ENCODE data around the gene NEK7.

NEK7 gene

DNA sequence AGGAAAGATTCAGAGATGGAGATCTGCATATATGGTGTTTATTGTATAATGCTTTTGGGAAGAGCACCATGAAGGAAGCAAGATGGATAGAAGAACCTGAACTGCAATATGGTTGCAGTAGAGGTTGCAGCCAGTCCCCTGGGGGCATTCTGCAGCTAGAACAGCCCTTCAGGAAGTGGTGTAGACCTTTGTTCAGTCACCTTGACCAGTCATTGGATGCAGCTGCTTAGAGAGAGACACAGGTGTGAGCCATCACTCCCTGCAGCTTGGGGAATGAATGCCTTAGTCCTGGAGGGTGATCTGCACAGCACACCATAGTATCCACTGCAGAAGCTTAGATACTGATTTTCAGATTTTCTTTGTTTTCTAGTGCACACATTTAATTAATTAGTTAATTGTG is 42.3 kb downstream of the NEK7 start:
- H3K14ac ChIP-seq (ENCODE audit: low read length) = no peak overlapping the region
- no peaks in the 10 kb centered on the region for H3K27me3 ChIP-seq (ENCODE audit: control insufficient read depth in 3 of 3, insufficient read depth in 3 of 3, low read depth in 1 of 3, low read length in 3 of 3)
- H4K8ac ChIP-seq (ENCODE audit: low read depth, low read length) = no peak overlapping the region
- H2BK12ac ChIP-seq (ENCODE audit: low read length) = no peak overlapping the region
- no peak overlapping the region for H3K4me2 ChIP-seq (ENCODE audit: insufficient read depth, low read length, poor library complexity, severe bottlenecking)
- H4K91ac ChIP-seq (ENCODE audit: low read depth, low read length, poor library complexity) = no peak overlapping the region
- no peak overlapping the region for H3K9ac ChIP-seq (ENCODE audit: low read depth, low read length, poor library complexity)
- no peaks in the 10 kb centered on the region for H3K79me1 ChIP-seq (ENCODE audit: low read depth, low read length)
- no peak overlapping the region for H2BK5ac ChIP-seq (ENCODE audit: low read length)
- no peak overlapping the region for H2BK15ac ChIP-seq (ENCODE audit: low read length)
- no peak overlapping the region for H3K4ac ChIP-seq (ENCODE audit: low read length)
- no peak overlapping the region for H2AK5ac ChIP-seq (ENCODE audit: low read depth, low read length)
- peaks cover 0 to 4% of the 10 kb centered on the region in 2 donors for H3K4me1 ChIP-seq (ENCODE audit: control insufficient read depth in 2 of 2, insufficient read depth in 1 of 2, low read depth in 1 of 2, low read length in 2 of 2)
- H3K18ac ChIP-seq (ENCODE audit: low read length) = no peak overlapping the region
- peaks cover 0 to 2% of the 10 kb centered on the region in 2 donors for H3K9me3 ChIP-seq (replicated peaks in 1 of 2; ENCODE audit: control insufficient read depth in 2 of 2, insufficient read depth in 1 of 2, low read depth in 1 of 2, low read length in 2 of 2)
- no peak for DNase-seq (ENCODE audit: low spot score)
- H3K23ac ChIP-seq (ENCODE audit: low read depth, low read length, poor library complexity) = no peak overlapping the region
- H2BK120ac ChIP-seq (ENCODE audit: low read depth, low read length) = no peak overlapping the region
- H3K4me3 ChIP-seq (ENCODE audit: low read length in 2 of 2) = no peak overlapping the region
- no peak overlapping the region for H2AFZ ChIP-seq (ENCODE audit: low read length)
- H3K27ac ChIP-seq (replicated peaks; ENCODE audit: low read length) = no peak overlapping the region
- no peaks in the 10 kb centered on the region for H3K36me3 ChIP-seq (replicated peaks in 1 of 2; ENCODE audit: control insufficient read depth in 2 of 2, insufficient read depth in 2 of 2, low read length in 2 of 2)

DNA sequence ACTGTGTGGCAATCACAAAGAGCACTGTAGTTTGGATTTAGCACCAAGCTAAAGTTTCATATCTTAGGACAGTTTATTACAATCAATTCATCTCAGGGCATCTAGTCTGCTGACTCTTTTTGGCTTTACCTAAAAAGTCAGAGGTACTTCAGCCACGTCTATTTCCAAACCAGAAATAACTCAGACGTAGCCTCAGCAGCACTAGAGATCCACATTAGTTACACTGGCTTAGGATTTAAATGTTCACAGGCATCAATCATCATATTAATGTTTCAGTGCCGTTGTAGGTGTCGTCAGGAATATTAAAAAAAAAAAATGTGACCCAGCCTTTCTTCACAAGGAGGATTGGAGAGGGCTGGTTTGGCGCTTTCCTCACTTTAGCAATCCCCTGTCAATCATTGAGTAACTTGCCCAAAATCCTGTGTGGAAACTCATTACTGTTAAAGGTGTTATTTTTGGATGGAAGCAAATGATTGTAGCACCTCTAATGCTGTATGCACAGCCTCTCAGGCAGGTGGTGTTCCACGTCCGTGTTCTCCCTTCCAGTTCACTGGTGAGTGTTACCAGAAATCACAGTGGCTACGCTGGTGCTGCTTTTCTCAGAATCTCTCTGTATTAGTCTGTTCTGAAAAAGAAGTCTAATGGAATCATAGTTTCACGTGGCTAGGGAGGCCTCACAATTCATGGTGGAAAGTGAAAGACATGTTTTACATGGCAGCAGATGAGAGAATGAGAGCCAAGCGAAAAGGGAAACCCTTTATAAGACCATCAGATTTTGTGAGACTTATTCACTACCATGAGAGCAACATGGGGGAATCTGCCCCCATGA is 45.4 kb downstream of the NEK7 start:
- Histone ChIP-seq H2BK15ac (ENCODE audit: low read length) (no peak overlapping the region), H2BK5ac (ENCODE audit: low read length) (no peak overlapping the region), H2BK120ac (ENCODE audit: low read depth, low read length) (no peak overlapping the region), H3K18ac (ENCODE audit: low read length) (no peak overlapping the region), H3K4ac (ENCODE audit: low read length) (no peak overlapping the region), H3K14ac (ENCODE audit: low read length) (no peak overlapping the region), H2AFZ (ENCODE audit: low read length) (no peak overlapping the region), H3K36me3 (replicated peaks in 1 of 2; ENCODE audit: control insufficient read depth in 2 of 2, insufficient read depth in 2 of 2, low read length in 2 of 2) (no peaks in the 10 kb centered on the region), H4K91ac (ENCODE audit: low read depth, low read length, poor library complexity) (no peak overlapping the region), H3K4me1 (ENCODE audit: control insufficient read depth in 2 of 2, insufficient read depth in 1 of 2, low read depth in 1 of 2, low read length in 2 of 2) (peaks cover 0 to 4% of the 10 kb centered on the region in 2 donors), H4K8ac (ENCODE audit: low read depth, low read length) (no peak overlapping the region), H3K4me2 (ENCODE audit: insufficient read depth, low read length, poor library complexity, severe bottlenecking) (no peak overlapping the region), H3K23ac (ENCODE audit: low read depth, low read length, poor library complexity) (no peak overlapping the region), H3K4me3 (ENCODE audit: low read length in 2 of 2) (no peak overlapping the region), H3K79me1 (ENCODE audit: low read depth, low read length) (no peaks in the 10 kb centered on the region), H3K9ac (ENCODE audit: low read depth, low read length, poor library complexity) (no peak overlapping the region), H3K27ac (replicated peaks; ENCODE audit: low read length) (no peak overlapping the region), H3K9me3 (replicated peaks in 1 of 2; ENCODE audit: control insufficient read depth in 2 of 2, insufficient read depth in 1 of 2, low read depth in 1 of 2, low read length in 2 of 2) (no peaks in the 10 kb centered on the region), H3K27me3 (ENCODE audit: control insufficient read depth in 3 of 3, insufficient read depth in 3 of 3, low read depth in 1 of 3, low read length in 3 of 3) (no peaks in the 10 kb centered on the region), H2BK12ac (ENCODE audit: low read length) (no peak overlapping the region), H2AK5ac (ENCODE audit: low read depth, low read length) (no peak overlapping the region)
- no peak for DNase-seq (ENCODE audit: low spot score)
- no CpG with 5 or more reads among the region's 10 CpGs for WGBS, 2 donors (ENCODE audit: extremely low coverage in 2 of 2, insufficient read length in 2 of 2, insufficient replicate concordance in 1 of 2)

DNA sequence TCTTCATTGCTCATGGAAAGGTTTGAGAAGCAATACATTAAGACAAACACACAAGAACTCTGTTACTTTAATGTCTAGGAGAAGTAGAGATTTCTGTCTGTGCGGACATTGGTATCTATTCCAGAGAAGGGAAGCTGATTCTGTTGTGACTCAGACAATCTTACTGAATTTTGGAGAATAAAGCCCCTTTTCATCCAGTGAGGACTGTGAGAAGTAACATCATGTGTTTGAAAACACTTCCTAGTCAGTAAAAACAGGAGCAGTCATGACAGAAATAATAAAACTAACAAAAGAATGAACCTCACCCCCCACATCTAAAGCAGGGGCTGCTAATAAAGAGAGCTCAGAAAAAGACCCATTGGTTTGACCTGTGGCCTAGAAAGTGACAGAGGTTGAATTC is 46.6 kb downstream of the NEK7 start:
- no peak overlapping the region for H3K27ac ChIP-seq (replicated peaks; ENCODE audit: low read length)
- no peak overlapping the region for H3K4me2 ChIP-seq (ENCODE audit: insufficient read depth, low read length, poor library complexity, severe bottlenecking)
- H4K8ac ChIP-seq (ENCODE audit: low read depth, low read length) = no peak overlapping the region
- H2AFZ ChIP-seq (ENCODE audit: low read length) = no peak overlapping the region
- no peaks in the 10 kb centered on the region for H3K36me3 ChIP-seq (replicated peaks in 1 of 2; ENCODE audit: control insufficient read depth in 2 of 2, insufficient read depth in 2 of 2, low read length in 2 of 2)
- no peak overlapping the region for H3K18ac ChIP-seq (ENCODE audit: low read length)
- H3K23ac ChIP-seq (ENCODE audit: low read depth, low read length, poor library complexity) = no peak overlapping the region
- no peak overlapping the region for H4K91ac ChIP-seq (ENCODE audit: low read depth, low read length, poor library complexity)
- H2BK12ac ChIP-seq (ENCODE audit: low read length) = no peak overlapping the region
- no peaks in the 10 kb centered on the region for H3K27me3 ChIP-seq (ENCODE audit: control insufficient read depth in 3 of 3, insufficient read depth in 3 of 3, low read depth in 1 of 3, low read length in 3 of 3)
- H2AK5ac ChIP-seq (ENCODE audit: low read depth, low read length) = no peak overlapping the region
- H2BK5ac ChIP-seq (ENCODE audit: low read length) = no peak overlapping the region
- peaks cover 0 to 4% of the 10 kb centered on the region in 2 donors for H3K4me1 ChIP-seq (ENCODE audit: control insufficient read depth in 2 of 2, insufficient read depth in 1 of 2, low read depth in 1 of 2, low read length in 2 of 2)
- no peaks in the 10 kb centered on the region for H3K79me1 ChIP-seq (ENCODE audit: low read depth, low read length)
- WGBS, 2 donors (ENCODE audit: extremely low coverage in 2 of 2, insufficient read length in 2 of 2, insufficient replicate concordance in 1 of 2) = no CpG with 5 or more reads among the region's 1 CpG
- no peak overlapping the region for H2BK15ac ChIP-seq (ENCODE audit: low read length)
- no peaks in the 10 kb centered on the region for H3K9me3 ChIP-seq (replicated peaks in 1 of 2; ENCODE audit: control insufficient read depth in 2 of 2, insufficient read depth in 1 of 2, low read depth in 1 of 2, low read length in 2 of 2)
- no peak overlapping the region for H3K4ac ChIP-seq (ENCODE audit: low read length)
- no peak overlapping the region for H3K4me3 ChIP-seq (ENCODE audit: low read length in 2 of 2)
- H3K9ac ChIP-seq (ENCODE audit: low read depth, low read length, poor library complexity) = no peak overlapping the region
- H3K14ac ChIP-seq (ENCODE audit: low read length) = no peak overlapping the region
- DNase-seq (ENCODE audit: low spot score) = no peak
- H2BK120ac ChIP-seq (ENCODE audit: low read depth, low read length) = no peak overlapping the region

DNA sequence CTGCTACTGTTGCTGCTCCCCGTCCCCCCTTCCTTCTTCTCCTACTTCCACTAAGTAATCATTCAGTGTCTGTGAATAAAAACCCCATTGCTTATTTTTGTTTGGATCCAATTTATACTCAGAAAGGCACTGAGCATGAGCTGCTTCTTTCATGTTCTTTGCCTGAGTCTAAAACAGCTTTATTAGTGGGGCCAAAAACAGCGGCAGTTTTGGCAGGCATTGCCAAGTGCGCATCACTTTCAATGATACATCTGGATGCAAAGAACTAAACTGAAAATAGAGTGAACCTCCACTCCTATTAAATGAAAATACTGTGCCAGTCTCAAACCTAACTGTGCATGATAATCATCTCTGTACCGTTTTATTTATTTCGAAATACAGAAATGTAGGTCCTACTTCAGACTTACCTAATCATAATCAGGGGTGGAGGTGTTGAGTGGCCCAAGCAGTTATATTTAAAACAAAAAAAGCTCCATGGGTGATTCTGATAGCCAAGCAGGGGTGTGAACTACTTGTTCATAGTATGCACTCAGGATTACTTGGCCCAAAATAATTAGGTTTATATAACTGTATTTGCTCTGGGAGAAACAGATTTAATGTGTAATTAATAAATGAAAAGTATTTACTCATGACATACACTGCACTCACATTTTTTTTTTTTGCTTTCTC is 48.4 kb downstream of the NEK7 start:
- H2AFZ ChIP-seq (ENCODE audit: low read length) = no peak overlapping the region
- no peak overlapping the region for H4K91ac ChIP-seq (ENCODE audit: low read depth, low read length, poor library complexity)
- H3K79me1 ChIP-seq (ENCODE audit: low read depth, low read length) = no peaks in the 10 kb centered on the region
- H2BK120ac ChIP-seq (ENCODE audit: low read depth, low read length) = no peak overlapping the region
- H2BK5ac ChIP-seq (ENCODE audit: low read length) = no peak overlapping the region
- H3K9ac ChIP-seq (ENCODE audit: low read depth, low read length, poor library complexity) = no peak overlapping the region
- H3K4ac ChIP-seq (ENCODE audit: low read length) = no peak overlapping the region
- H3K9me3 ChIP-seq (replicated peaks in 1 of 2; ENCODE audit: control insufficient read depth in 2 of 2, insufficient read depth in 1 of 2, low read depth in 1 of 2, low read length in 2 of 2) = peaks cover 0 to 2% of the 10 kb centered on the region in 2 donors
- H3K36me3 ChIP-seq (replicated peaks in 1 of 2; ENCODE audit: control insufficient read depth in 2 of 2, insufficient read depth in 2 of 2, low read length in 2 of 2) = no peaks in the 10 kb centered on the region
- no peak overlapping the region for H3K23ac ChIP-seq (ENCODE audit: low read depth, low read length, poor library complexity)
- no peak for DNase-seq (ENCODE audit: low spot score)
- H3K4me1 ChIP-seq (ENCODE audit: control insufficient read depth in 2 of 2, insufficient read depth in 1 of 2, low read depth in 1 of 2, low read length in 2 of 2) = peaks cover 0 to 4% of the 10 kb centered on the region in 2 donors
- H3K18ac ChIP-seq (ENCODE audit: low read length) = no peak overlapping the region
- no peak overlapping the region for H3K14ac ChIP-seq (ENCODE audit: low read length)
- no CpG with 5 or more reads among the region's 5 CpGs for WGBS, 2 donors (ENCODE audit: extremely low coverage in 2 of 2, insufficient read length in 2 of 2, insufficient replicate concordance in 1 of 2)
- no peak overlapping the region for H4K8ac ChIP-seq (ENCODE audit: low read depth, low read length)
- H2AK5ac ChIP-seq (ENCODE audit: low read depth, low read length) = no peak overlapping the region
- H3K4me3 ChIP-seq (ENCODE audit: low read length in 2 of 2) = no peak overlapping the region
- H3K4me2 ChIP-seq (ENCODE audit: insufficient read depth, low read length, poor library complexity, severe bottlenecking) = no peak overlapping the region
- H3K27ac ChIP-seq (replicated peaks; ENCODE audit: low read length) = no peak overlapping the region
- H2BK12ac ChIP-seq (ENCODE audit: low read length) = no peak overlapping the region
- no peaks in the 10 kb centered on the region for H3K27me3 ChIP-seq (ENCODE audit: control insufficient read depth in 3 of 3, insufficient read depth in 3 of 3, low read depth in 1 of 3, low read length in 3 of 3)
- H2BK15ac ChIP-seq (ENCODE audit: low read length) = no peak overlapping the region
